Ovary (tissue), 9 donors: Measurements from ENCODE around the gene CPLANE2. TPM values are rescaled to one million over a fixed set of nuclear protein-coding genes. Genes with fewer than 3 reads are reported as not detected.

Experiments used
- DNase-seq, 5 donors: peaks; one replicate each; pipeline ENCODE4 v3.0.0-alpha.2; 2019 to 2020
- H3K27ac ChIP-seq, 2 donors: fragments of 200-600 bp; one replicate each; pipeline versions ENCODE4 v1.5.1 to v1.8.0; 2019 to 2022
- H3K27me3 ChIP-seq: fragments of 200-600 bp; one replicate; pipeline ENCODE4 v1.8.0; 2022
- H3K36me3 ChIP-seq: fragments of 200-600 bp; sonication (generic); one replicate; pipeline ENCODE4 v1.5.1; 2019
- H3K4me1 ChIP-seq: one replicate; pipeline ENCODE4 v1.8.1; 2013; ENCODE audit warnings: mild to moderate bottlenecking, moderate library complexity; ENCODE audit not compliant: insufficient read depth
- H3K4me3 ChIP-seq: fragments of 200-600 bp; sonication (generic); one replicate; pipeline ENCODE4 v1.5.1; 2017
- H3K9me3 ChIP-seq, 2 donors: fragments of 200-600 bp in 1 of 2; sonication (generic) in 1 of 2; one replicate each; pipeline versions ENCODE4 v1.5.1 to v1.8.1; 2013 to 2019; ENCODE audit warnings: mild to moderate bottlenecking in 1 of 2, moderate library complexity in 1 of 2
- CTCF ChIP-seq, 3 donors: fragments of 450-650 bp in 2 of 3; fragments of 200-600 bp in 1 of 3; IDR thresholded peaks; one replicate each; pipeline versions ENCODE4 v1.5.1 to v1.8.0; 2016 to 2022; ENCODE audit warnings: antibody characterized with exemption in 3 of 3, mild to moderate bottlenecking in 1 of 3
- EP300 ChIP-seq: sonication (generic); formaldehyde crosslinking; IDR thresholded peaks from one replicate; pipeline ENCODE4 v1.6.1; 2017; ENCODE audit warnings: antibody characterized with exemption
- POLR2A ChIP-seq: fragments of 450-650 bp; IDR thresholded peaks from one replicate; pipeline ENCODE4 v1.6.1; 2017; ENCODE audit warnings: antibody characterized with exemption, mild to moderate bottlenecking, moderate library complexity
- WGBS, 3 donors: extraction: QIAGEN DNeasy Blood & Tissue Kit in 1 of 3; methylation state at CpG; one replicate each; pipeline versions ENCODE4 v1.1.5 to v1.1.7; 2013 to 2017; 5-methylcytosine and 5-hydroxymethylcytosine counted together
- intact Hi-C, 4 donors: fragments of 100-400 bp; cut with DNase I; formaldehyde crosslinking; loops; one replicate each; pipeline versions ENCODE4 v1.11.0 to v1.15.1; 2022 to 2023
- polyA plus RNA-seq, 2 donors: library from polyadenylated mRNA; stranded (reverse); fragments of 200-250 nt in 1 of 2; fragments of 350-450 nt in 1 of 2; fragmentation: Illumina TruSeq in 1 of 2; extraction: RNeasy Lipid Tissue Mini Kit (QIAGEN cat#74804) in 1 of 2; gene quantifications; one replicate each; pipeline ENCODE4 v1.2.3, GENCODE V29; 2013 to 2014
- total RNA-seq, 7 donors: library from RNA; depleted of rRNA in 2 of 7; stranded (reverse); fragments of >200 nt in 2 of 7; fragmentation: NEBNext Ultra II Directional in 3 of 7; extraction: Animal tissue kit (Norgen Biotek cat#: 25700) in 3 of 7; gene quantifications; one replicate each; pipeline versions ENCODE4 v1.1.0 to v1.2.4, GENCODE V29; 2016 to 2023
- donor health status: DM: no; HTN: no; CAD: no; lungs with moderate emphysema.
- donor health status: DM: no; HTN: no; CAD: no.
- donor health status: Bipolar disorder and iron deficiency.
- donor health status: DM: yes; HTN: yes; CAD: no.
- donor health status: DM: no; HTN: no; CAD: no.
- donor health status: DM: yes; HTN: yes; CAD: no.

Gene CPLANE2
- total and polyA plus RNA-seq, 9 donors: 2.6 to 12.4 (median 9.8) TPM

- no peak overlapping the region for H3K4me3 ChIP-seq
- DNase-seq: no peak
- no peaks in the 10 kb centered on the region for H3K36me3 ChIP-seq
- H3K27me3 ChIP-seq: no peaks in the 10 kb centered on the region
- WGBS, 3 donors: 71 to 87% (median 78%) methylated on average over 11 of the region's 11 CpGs
- no peaks in the 10 kb centered on the region for H3K9me3 ChIP-seq
- intact Hi-C loops: loop anchor here in 1 of 4 donors (10.0 kb wide), 1 partner anchor 155 kb away; the partner anchor contains the start of gene SZRD1
- peaks cover 5% of the 10 kb centered on the region for H3K4me1 ChIP-seq
- TF ChIP-seq POLR2A: no peak
- no peak for TF ChIP-seq EP300
- no peak for TF ChIP-seq CTCF (IDR thresholded peaks at IDR 0.05)
- no peak overlapping the region for H3K27ac ChIP-seq
Observed at GRCh38 chr1:16209847-16210407, 27.1 kb downstream of the CPLANE2 start.

DNA sequence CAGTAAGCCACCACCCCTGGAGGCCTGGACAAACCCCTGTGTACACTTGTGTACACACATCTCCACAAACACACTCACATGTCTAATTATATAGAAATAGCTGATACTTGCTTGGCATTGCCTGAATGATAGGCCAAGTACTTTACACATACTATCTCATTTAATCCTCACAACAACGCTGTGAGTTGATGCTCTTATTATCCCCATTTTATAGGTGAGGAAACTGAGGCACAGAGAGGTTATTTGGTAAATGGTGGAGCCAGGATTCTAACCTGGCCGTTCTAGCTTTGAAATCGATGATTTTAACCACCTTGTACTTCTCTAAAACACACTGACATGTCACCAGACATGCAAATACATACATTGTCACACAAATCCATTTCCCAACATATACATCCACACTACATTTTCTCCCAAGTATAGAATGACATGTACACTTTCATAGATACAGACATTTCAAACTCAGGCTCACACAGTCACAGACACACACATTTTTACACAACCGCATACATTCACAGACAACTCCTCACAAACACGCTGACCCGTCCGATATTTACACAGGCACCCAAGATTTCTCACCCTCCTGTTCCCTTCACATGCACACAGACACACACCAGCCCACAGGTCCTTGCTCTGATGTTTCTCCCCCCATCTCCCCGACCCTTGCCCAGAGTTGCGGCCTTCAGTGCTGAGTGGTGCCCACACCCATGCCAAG is 27.7 kb downstream of the CPLANE2 start:
- no peak overlapping the region for H3K4me3 ChIP-seq
- H3K9me3 ChIP-seq: no peaks in the 10 kb centered on the region
- no peak for DNase-seq
- intact Hi-C loops: loop anchor here in 1 of 4 donors (10.0 kb wide), 1 partner anchor 156 kb away; the partner anchor contains the start of gene SZRD1
- no peak for TF ChIP-seq POLR2A
- TF ChIP-seq CTCF (IDR thresholded peaks at IDR 0.05): no peak
- no peak for TF ChIP-seq EP300
- WGBS, 3 donors: 81 to 88% (median 83%) methylated on average over 9 of the region's 9 CpGs
- H3K27ac ChIP-seq: no peak overlapping the region
- no peaks in the 10 kb centered on the region for H3K36me3 ChIP-seq
- H3K27me3 ChIP-seq: no peaks in the 10 kb centered on the region
- peaks cover 5% of the 10 kb centered on the region for H3K4me1 ChIP-seq

- no peak overlapping the region for H3K4me3 ChIP-seq
- no peak for TF ChIP-seq CTCF (IDR thresholded peaks at IDR 0.05)
- TF ChIP-seq EP300: no peak
- no peak for TF ChIP-seq POLR2A
- peaks cover 5% of the 10 kb centered on the region for H3K4me1 ChIP-seq
- no peaks in the 10 kb centered on the region for H3K9me3 ChIP-seq
- no peak overlapping the region for H3K27ac ChIP-seq
- no peaks in the 10 kb centered on the region for H3K36me3 ChIP-seq
- WGBS, 3 donors: 80 to 86% (median 83%) methylated on average over 12 to 13 of the region's 13 CpGs
- no peak for DNase-seq
- intact Hi-C loops: loop anchor here in 1 of 4 donors (10.0 kb wide), 1 partner anchor 156 kb away; the partner anchor contains the start of gene SZRD1
- H3K27me3 ChIP-seq: no peaks in the 10 kb centered on the region
Observed at GRCh38 chr1:16208270-16208987, 28.6 kb downstream of the CPLANE2 start.
